HG02938 (cell line): ENCODE results near the gene INMT.

ENCODE experiments used
- ATAC-seq: cut with Tn5 transposase; IDR thresholded peaks from one replicate; pipeline ENCODE4 v1.9.1; 2021; ENCODE audit warnings: mild to moderate bottlenecking, moderate library complexity; ENCODE audit not compliant: unreplicated experiment

Gene INMT

GRCh38 chr7:30779574-30779973 is 27.6 kb downstream of the INMT start:
- ATAC-seq = no peak

GRCh38 chr7:30780941-30781340 is 29.0 kb downstream of the INMT start:
- ATAC-seq = no peak

GRCh38 chr7:30782690-30783089 is 30.8 kb downstream of the INMT start:
- no peak for ATAC-seq

GRCh38 chr7:30785786-30786185 is 33.9 kb downstream of the INMT start:
- ATAC-seq = no peak

- no peak for ATAC-seq
Observed at GRCh38 chr7:30787486-30787885, 35.6 kb downstream of the INMT start.

GRCh38 chr7:30788640-30789333 is 36.9 kb downstream of the INMT start:
- no peak for ATAC-seq

- ATAC-seq = no peak
Observed at GRCh38 chr7:30789334-30789711, 37.4 kb downstream of the INMT start.

GRCh38 chr7:30790356-30790755 is 38.4 kb downstream of the INMT start:
- ATAC-seq = no peak

- ATAC-seq = no peak
Observed at GRCh38 chr7:30791114-30791513, 39.2 kb downstream of the INMT start.

GRCh38 chr7:30795161-30795948 is 43.4 kb downstream of the INMT start:
- no peak for ATAC-seq

- ATAC-seq = no peak
Observed at GRCh38 chr7:30796105-30796869, 44.4 kb downstream of the INMT start.

- ATAC-seq = no peak
Observed at GRCh38 chr7:30797176-30798040, 45.5 kb downstream of the INMT start.

- peak; percentile 67 for ATAC-seq
Observed at GRCh38 chr7:30799206-30799975, 47.5 kb downstream of the INMT start.

GRCh38 chr7:30799976-30800661 is 48.2 kb downstream of the INMT start:
- no peak for ATAC-seq

GRCh38 chr7:30800785-30801252 is 48.9 kb downstream of the INMT start:
- no peak for ATAC-seq

GRCh38 chr7:30802812-30803211 is 50.9 kb downstream of the INMT start:
- no peak for ATAC-seq

GRCh38 chr7:30804078-30804661 is 52.2 kb downstream of the INMT start:
- ATAC-seq = no peak

- no peak for ATAC-seq
Observed at GRCh38 chr7:30805081-30805691, 53.3 kb downstream of the INMT start.
